C4-2B (cell line): ENCODE measurements around the gene NAPA.

Source experiments
- ZFX ChIP-seq: fragments of 450-650 bp; IDR thresholded peaks from 2 replicates; pipeline ENCODE4 v1.6.1; 2017
- TF ChIP-seq, protein P1 (sequence below): fragments of 450-650 bp; conservative IDR thresholded peaks from 2 replicates; pipeline ENCODE4 v1.5.1; 2017; ENCODE audit warnings: mild to moderate bottlenecking

GRCh38 chr19:47531640-47532387 lies 17.0 kb upstream of the NAPA start:
- TF ChIP-seq, protein P1, sequence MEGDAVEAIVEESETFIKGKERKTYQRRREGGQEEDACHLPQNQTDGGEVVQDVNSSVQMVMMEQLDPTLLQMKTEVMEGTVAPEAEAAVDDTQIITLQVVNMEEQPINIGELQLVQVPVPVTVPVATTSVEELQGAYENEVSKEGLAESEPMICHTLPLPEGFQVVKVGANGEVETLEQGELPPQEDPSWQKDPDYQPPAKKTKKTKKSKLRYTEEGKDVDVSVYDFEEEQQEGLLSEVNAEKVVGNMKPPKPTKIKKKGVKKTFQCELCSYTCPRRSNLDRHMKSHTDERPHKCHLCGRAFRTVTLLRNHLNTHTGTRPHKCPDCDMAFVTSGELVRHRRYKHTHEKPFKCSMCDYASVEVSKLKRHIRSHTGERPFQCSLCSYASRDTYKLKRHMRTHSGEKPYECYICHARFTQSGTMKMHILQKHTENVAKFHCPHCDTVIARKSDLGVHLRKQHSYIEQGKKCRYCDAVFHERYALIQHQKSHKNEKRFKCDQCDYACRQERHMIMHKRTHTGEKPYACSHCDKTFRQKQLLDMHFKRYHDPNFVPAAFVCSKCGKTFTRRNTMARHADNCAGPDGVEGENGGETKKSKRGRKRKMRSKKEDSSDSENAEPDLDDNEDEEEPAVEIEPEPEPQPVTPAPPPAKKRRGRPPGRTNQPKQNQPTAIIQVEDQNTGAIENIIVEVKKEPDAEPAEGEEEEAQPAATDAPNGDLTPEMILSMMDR: no peak
- TF ChIP-seq ZFX: no peak
